ENCODE data around the gene HLA-DQB2.
A peak's percentile ranks its signal among the peaks of the same experiment; 100 is the strongest.
"Not testable (repeated sequence)": the region's sequence is repeated elsewhere in the genome, so short reads cannot be mapped to it uniquely, and the experiment has no call there.

The HLA-DQB2 gene

DNA sequence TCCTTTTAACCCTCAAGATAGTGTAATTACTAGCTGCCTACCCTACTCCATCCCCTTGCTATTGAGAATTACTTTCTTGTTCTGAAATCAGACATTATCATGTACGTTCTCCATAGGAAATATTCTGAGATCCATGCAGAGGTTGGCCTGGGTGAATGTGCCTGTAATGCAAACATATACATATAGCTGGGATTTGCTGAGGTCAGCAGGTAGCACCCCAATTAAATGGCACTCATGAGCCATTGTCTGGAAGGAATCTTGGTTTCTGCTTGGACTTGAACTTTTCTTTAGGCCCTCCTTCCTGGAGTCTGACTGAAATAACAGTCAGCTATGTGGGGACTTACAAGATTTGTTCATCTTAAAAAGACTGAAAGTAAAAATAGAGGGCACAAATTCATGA is 3.7 kb downstream of the HLA-DQB2 start:
- Histone ChIP-seq H3K9ac (ENCODE audit: low read length in 5 of 5) (no peak overlapping the region), H3K27ac (ENCODE audit: low read depth, low read length) (no peak overlapping the region), H3K4me1 (ENCODE audit: control insufficient read depth in 5 of 5, insufficient read depth in 5 of 5, low read length in 5 of 5) (peaks cover 0 to 2% (median 0%) of the 10 kb centered on the region in 5 donors), H3K27me3 (ENCODE audit: control insufficient read depth in 5 of 5, insufficient read depth in 4 of 5, low read length in 5 of 5) (peaks cover 13 to 27% (median 16%) of the 10 kb centered on the region in 5 donors), H3K36me3 (ENCODE audit: control insufficient read depth in 5 of 5, insufficient read depth in 5 of 5, low read length in 5 of 5) (no peaks in the 10 kb centered on the region), H3K9me3 (ENCODE audit: control insufficient read depth in 5 of 5, low read length in 5 of 5) (no peaks in the 10 kb centered on the region), H3K4me3 (ENCODE audit: low read depth in 1 of 5, low read length in 5 of 5) (no peak overlapping the region)

DNA sequence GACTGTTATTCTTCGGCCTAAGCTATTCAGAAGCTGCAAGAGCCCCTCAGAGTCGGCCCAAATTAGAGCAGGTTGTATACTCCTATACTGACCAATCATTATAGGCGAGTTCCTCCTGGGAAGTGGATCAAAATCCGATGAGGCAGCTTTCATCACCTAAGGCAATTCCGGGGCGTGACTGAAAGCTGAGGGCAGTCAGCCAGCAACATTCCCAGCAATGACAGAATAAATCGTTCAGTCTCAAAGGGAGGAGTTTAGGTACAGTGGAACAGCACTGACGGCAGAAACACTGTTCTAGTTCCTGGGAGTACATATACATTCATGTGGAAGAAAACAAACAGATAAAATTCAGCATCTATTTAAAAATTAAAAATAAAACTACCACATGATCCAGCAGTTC is 10.8 kb downstream of the HLA-DQB2 start:
- Histone ChIP-seq H3K4me3 (ENCODE audit: low read depth in 1 of 5, low read length in 5 of 5) (no peak overlapping the region), H3K9me3 (ENCODE audit: control insufficient read depth in 5 of 5, low read length in 5 of 5) (no peaks in the 10 kb centered on the region), H3K9ac (ENCODE audit: low read length in 5 of 5) (no peak overlapping the region), H3K4me1 (ENCODE audit: control insufficient read depth in 5 of 5, insufficient read depth in 5 of 5, low read length in 5 of 5) (no peaks in the 10 kb centered on the region), H3K27me3 (ENCODE audit: control insufficient read depth in 5 of 5, insufficient read depth in 4 of 5, low read length in 5 of 5) (peaks cover 4 to 12% (median 7%) of the 10 kb centered on the region in 5 donors), H3K27ac (ENCODE audit: low read depth, low read length) (no peak overlapping the region), H3K36me3 (ENCODE audit: control insufficient read depth in 5 of 5, insufficient read depth in 5 of 5, low read length in 5 of 5) (no peaks in the 10 kb centered on the region)

GRCh38 chr6:32745649-32746048 is 17.7 kb downstream of the HLA-DQB2 start:
- not testable (repeated sequence) for H3K9me3 ChIP-seq (ENCODE audit: control insufficient read depth in 5 of 5, low read length in 5 of 5); H3K36me3 ChIP-seq (ENCODE audit: control insufficient read depth in 5 of 5, insufficient read depth in 5 of 5, low read length in 5 of 5); H3K27ac ChIP-seq (ENCODE audit: low read depth, low read length); H3K4me1 ChIP-seq (ENCODE audit: control insufficient read depth in 5 of 5, insufficient read depth in 5 of 5, low read length in 5 of 5); H3K4me3 ChIP-seq (ENCODE audit: low read depth in 1 of 5, low read length in 5 of 5)
- peaks cover 0 to 18% (median 5%) of the 10 kb centered on the region in 5 donors for H3K27me3 ChIP-seq (ENCODE audit: control insufficient read depth in 5 of 5, insufficient read depth in 4 of 5, low read length in 5 of 5)
- peak overlapping the region in 1 of 5 donors; percentile 20 for H3K9ac ChIP-seq (ENCODE audit: low read length in 5 of 5)

DNA sequence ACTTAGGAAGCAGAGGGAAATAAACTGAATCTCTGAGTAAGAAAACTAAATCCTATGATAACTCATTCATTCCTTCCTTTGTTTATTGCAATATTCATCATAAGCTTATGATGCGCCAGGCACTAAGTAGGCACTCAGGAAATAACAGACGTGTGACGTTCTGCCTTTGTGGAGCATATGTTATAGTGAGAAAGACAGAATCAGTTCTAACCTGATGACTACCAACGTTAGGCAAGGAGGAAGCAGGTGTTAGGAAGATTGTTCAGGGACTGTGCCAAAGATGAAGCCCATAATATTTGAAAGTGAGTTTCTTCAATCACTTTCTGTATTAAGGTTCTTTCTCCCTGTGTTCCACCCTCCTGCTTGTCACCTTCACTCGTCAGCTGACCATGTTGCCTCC is 18.6 kb downstream of the HLA-DQB2 start:
- Histone ChIP-seq H3K36me3 (ENCODE audit: control insufficient read depth in 5 of 5, insufficient read depth in 5 of 5, low read length in 5 of 5) (no peaks in the 10 kb centered on the region), H3K9me3 (ENCODE audit: control insufficient read depth in 5 of 5, low read length in 5 of 5) (no peaks in the 10 kb centered on the region), H3K27ac (ENCODE audit: low read depth, low read length) (no peak overlapping the region), H3K4me1 (ENCODE audit: control insufficient read depth in 5 of 5, insufficient read depth in 5 of 5, low read length in 5 of 5) (no peaks in the 10 kb centered on the region), H3K4me3 (ENCODE audit: low read depth in 1 of 5, low read length in 5 of 5) (no peak overlapping the region), H3K27me3 (ENCODE audit: control insufficient read depth in 5 of 5, insufficient read depth in 4 of 5, low read length in 5 of 5) (peaks cover 0 to 18% (median 5%) of the 10 kb centered on the region in 5 donors), H3K9ac (ENCODE audit: low read length in 5 of 5) (no peak overlapping the region)

DNA sequence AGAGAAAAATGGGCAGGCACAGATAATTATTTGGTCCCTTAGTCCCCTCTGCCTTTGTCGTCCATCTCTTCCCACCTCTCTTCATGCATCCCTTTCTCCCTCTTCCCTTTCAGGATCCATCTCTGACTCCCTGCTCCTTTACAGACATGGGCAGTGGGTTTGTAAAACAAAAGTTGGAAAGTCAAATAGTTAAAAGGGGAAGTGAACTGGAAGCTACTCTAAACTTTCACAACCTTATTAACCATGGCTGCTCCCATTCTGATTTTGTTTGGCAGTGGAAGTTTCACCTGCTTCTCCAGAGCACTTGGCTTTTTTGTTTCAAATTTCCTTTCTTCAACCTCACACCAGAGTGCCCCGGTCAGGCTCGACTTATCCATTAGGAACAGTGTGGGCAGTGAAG is 21.0 kb downstream of the HLA-DQB2 start:
- H3K9me3 ChIP-seq (ENCODE audit: control insufficient read depth in 5 of 5, low read length in 5 of 5) = no peaks in the 10 kb centered on the region
- H3K27ac ChIP-seq (ENCODE audit: low read depth, low read length) = no peak overlapping the region
- no peak overlapping the region for H3K9ac ChIP-seq (ENCODE audit: low read length in 5 of 5)
- no peaks in the 10 kb centered on the region for H3K4me1 ChIP-seq (ENCODE audit: control insufficient read depth in 5 of 5, insufficient read depth in 5 of 5, low read length in 5 of 5)
- no peak overlapping the region for H3K4me3 ChIP-seq (ENCODE audit: low read depth in 1 of 5, low read length in 5 of 5)
- no peaks in the 10 kb centered on the region for H3K36me3 ChIP-seq (ENCODE audit: control insufficient read depth in 5 of 5, insufficient read depth in 5 of 5, low read length in 5 of 5)
- H3K27me3 ChIP-seq (ENCODE audit: control insufficient read depth in 5 of 5, insufficient read depth in 4 of 5, low read length in 5 of 5) = peaks cover 0 to 21% (median 2%) of the 10 kb centered on the region in 5 donors

GRCh38 chr6:32741031-32741960 is 22.0 kb downstream of the HLA-DQB2 start, which contains the start of gene HLA-DQA2:
HLA-DQA2 (plus strand) TSS chr6:32741391; CDS start chr6:32741444, 53 bp downstream.
- Histone ChIP-seq H3K9ac (ENCODE audit: low read length in 5 of 5) (no peak within 1 kb of the TSS), H3K27me3 (ENCODE audit: control insufficient read depth in 5 of 5, insufficient read depth in 4 of 5, low read length in 5 of 5) (peaks cover 0 to 21% (median 2%) of the 10 kb centered on the region in 5 donors), H3K9me3 (ENCODE audit: control insufficient read depth in 5 of 5, low read length in 5 of 5) (no peaks in the 10 kb centered on the region), H3K4me3 (ENCODE audit: low read depth in 1 of 5, low read length in 5 of 5) (no peak within 1 kb of the TSS), H3K36me3 (ENCODE audit: control insufficient read depth in 5 of 5, insufficient read depth in 5 of 5, low read length in 5 of 5) (no peaks in the 10 kb centered on the region), H3K4me1 (ENCODE audit: control insufficient read depth in 5 of 5, insufficient read depth in 5 of 5, low read length in 5 of 5) (no peaks in the 10 kb centered on the region), H3K27ac (ENCODE audit: low read depth, low read length) (no peak within 1 kb of the TSS)

GRCh38 chr6:32738126-32738525 is 25.2 kb downstream of the HLA-DQB2 start:
- H3K4me3 ChIP-seq (ENCODE audit: low read depth in 1 of 5, low read length in 5 of 5) = no peak overlapping the region

GRCh38 chr6:32718879-32719278 is 44.5 kb downstream of the HLA-DQB2 start:
- Histone ChIP-seq H3K27me3 (ENCODE audit: control insufficient read depth in 5 of 5, insufficient read depth in 4 of 5, low read length in 5 of 5) (peaks cover 0 to 8% (median 0%) of the 10 kb centered on the region in 5 donors), H3K4me3 (ENCODE audit: low read depth in 1 of 5, low read length in 5 of 5) (no peak overlapping the region), H3K4me1 (ENCODE audit: control insufficient read depth in 5 of 5, insufficient read depth in 5 of 5, low read length in 5 of 5) (no peaks in the 10 kb centered on the region), H3K36me3 (ENCODE audit: control insufficient read depth in 5 of 5, insufficient read depth in 5 of 5, low read length in 5 of 5) (no peaks in the 10 kb centered on the region), H3K9me3 (ENCODE audit: control insufficient read depth in 5 of 5, low read length in 5 of 5) (no peaks in the 10 kb centered on the region), H3K27ac (ENCODE audit: low read depth, low read length) (no peak overlapping the region), H3K9ac (ENCODE audit: low read length in 5 of 5) (no peak overlapping the region)

More at GRCh38 chr6:32738126-32738525, 25.2 kb downstream of the HLA-DQB2 start:
- Histone ChIP-seq H3K9me3 (ENCODE audit: control insufficient read depth in 5 of 5, low read length in 5 of 5) (no peaks in the 10 kb centered on the region), H3K9ac (ENCODE audit: low read length in 5 of 5) (no peak overlapping the region), H3K36me3 (ENCODE audit: control insufficient read depth in 5 of 5, insufficient read depth in 5 of 5, low read length in 5 of 5) (no peaks in the 10 kb centered on the region), H3K27ac (ENCODE audit: low read depth, low read length) (no peak overlapping the region), H3K27me3 (ENCODE audit: control insufficient read depth in 5 of 5, insufficient read depth in 4 of 5, low read length in 5 of 5) (peaks cover 0 to 10% (median 2%) of the 10 kb centered on the region in 5 donors), H3K4me1 (ENCODE audit: control insufficient read depth in 5 of 5, insufficient read depth in 5 of 5, low read length in 5 of 5) (no peaks in the 10 kb centered on the region)

GRCh38 chr6:32716396-32716795 is 46.9 kb downstream of the HLA-DQB2 start:
- no peaks in the 10 kb centered on the region for H3K36me3 ChIP-seq (ENCODE audit: control insufficient read depth in 5 of 5, insufficient read depth in 5 of 5, low read length in 5 of 5)
- H3K9ac ChIP-seq (ENCODE audit: low read length in 5 of 5) = no peak overlapping the region
- no peak overlapping the region for H3K27ac ChIP-seq (ENCODE audit: low read depth, low read length)
- H3K9me3 ChIP-seq (ENCODE audit: control insufficient read depth in 5 of 5, low read length in 5 of 5) = no peaks in the 10 kb centered on the region
- H3K4me1 ChIP-seq (ENCODE audit: control insufficient read depth in 5 of 5, insufficient read depth in 5 of 5, low read length in 5 of 5) = no peaks in the 10 kb centered on the region
- H3K27me3 ChIP-seq (ENCODE audit: control insufficient read depth in 5 of 5, insufficient read depth in 4 of 5, low read length in 5 of 5) = peaks cover 0 to 8% (median 0%) of the 10 kb centered on the region in 5 donors
- no peak overlapping the region for H3K4me3 ChIP-seq (ENCODE audit: low read depth in 1 of 5, low read length in 5 of 5)

DNA sequence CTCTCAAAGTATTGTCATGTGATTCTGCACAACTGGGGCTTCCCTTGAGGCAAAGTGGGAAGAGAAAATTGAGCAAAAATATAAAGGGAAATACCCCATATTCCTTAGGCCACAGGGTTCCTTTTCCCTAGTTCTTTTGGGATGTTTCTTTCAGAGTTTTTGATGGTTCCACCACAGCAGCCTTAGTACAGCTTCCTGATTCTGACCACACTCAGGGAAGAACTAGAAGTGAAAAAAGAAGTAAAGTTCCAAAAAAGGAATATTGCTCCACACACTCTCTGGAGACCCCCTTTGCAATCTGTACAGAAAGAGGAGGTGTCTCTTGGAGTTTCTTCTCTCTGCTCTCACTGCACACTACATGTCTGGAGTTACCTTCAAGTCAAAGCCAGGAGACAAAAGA is 50.1 kb downstream of the HLA-DQB2 start:
- peaks cover 0 to 4% (median 0%) of the 10 kb centered on the region in 5 donors for H3K27me3 ChIP-seq (ENCODE audit: control insufficient read depth in 5 of 5, insufficient read depth in 4 of 5, low read length in 5 of 5)
- no peak overlapping the region for H3K9ac ChIP-seq (ENCODE audit: low read length in 5 of 5)
- no peaks in the 10 kb centered on the region for H3K4me1 ChIP-seq (ENCODE audit: control insufficient read depth in 5 of 5, insufficient read depth in 5 of 5, low read length in 5 of 5)
- H3K27ac ChIP-seq (ENCODE audit: low read depth, low read length) = no peak overlapping the region
- no peak overlapping the region for H3K4me3 ChIP-seq (ENCODE audit: low read depth in 1 of 5, low read length in 5 of 5)
- H3K9me3 ChIP-seq (ENCODE audit: control insufficient read depth in 5 of 5, low read length in 5 of 5) = no peaks in the 10 kb centered on the region
- no peaks in the 10 kb centered on the region for H3K36me3 ChIP-seq (ENCODE audit: control insufficient read depth in 5 of 5, insufficient read depth in 5 of 5, low read length in 5 of 5)

Measured in subcutaneous abdominal adipose tissue (tissue), 5 donors.